GM04504 (cell line): ENCODE results near the gene FXN.

Experiments used
- DNase-seq: peaks from one replicate; pipeline ENCODE4 v3.0.0-alpha.2; 2012; ENCODE audit warnings: low read depth

The FXN gene

GRCh38 chr9:69141851-69142250 lies 106.3 kb downstream of the FXN start:
- DNase-seq, result no peak

GRCh38 chr9:69143291-69143690 lies 107.7 kb downstream of the FXN start:
- no peak for DNase-seq

DNA sequence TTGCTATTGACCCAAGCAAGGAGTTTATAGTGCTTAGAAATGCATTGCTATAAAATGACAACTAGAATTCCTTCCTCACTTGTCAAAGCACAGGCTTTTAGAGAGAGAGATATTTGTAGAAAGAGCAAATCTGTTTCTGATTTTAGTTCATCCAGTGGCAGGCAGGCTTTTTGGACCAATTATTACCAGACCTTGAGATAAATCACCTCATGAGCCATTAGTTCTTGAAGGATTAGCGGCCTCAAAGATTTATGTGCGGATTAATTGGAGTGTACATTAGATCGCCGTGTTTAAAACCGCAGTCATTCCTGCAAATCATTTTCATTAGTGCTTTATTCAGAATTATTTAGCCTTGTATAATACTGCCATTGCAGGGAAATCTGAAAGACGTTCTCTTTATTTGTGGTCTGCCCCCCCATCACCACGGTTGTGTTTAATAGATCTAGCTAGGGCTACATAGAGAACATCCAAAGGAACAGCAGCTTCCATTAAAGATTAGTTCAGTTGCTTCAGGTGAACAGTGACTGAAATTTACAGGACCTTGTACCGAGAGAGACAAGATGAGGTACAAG lies 109.7 kb downstream of the FXN start:
- DNase-seq, result no peak

- DNase-seq, result no peak
These were observed 111.7 kb downstream of the FXN start for GRCh38 chr9:69147041-69147834.

GRCh38 chr9:69149321-69149807 lies 113.8 kb downstream of the FXN start:
- DNase-seq, result no peak
